ENCODE results near the gene ADGRV1.

ADGRV1 gene

DNA sequence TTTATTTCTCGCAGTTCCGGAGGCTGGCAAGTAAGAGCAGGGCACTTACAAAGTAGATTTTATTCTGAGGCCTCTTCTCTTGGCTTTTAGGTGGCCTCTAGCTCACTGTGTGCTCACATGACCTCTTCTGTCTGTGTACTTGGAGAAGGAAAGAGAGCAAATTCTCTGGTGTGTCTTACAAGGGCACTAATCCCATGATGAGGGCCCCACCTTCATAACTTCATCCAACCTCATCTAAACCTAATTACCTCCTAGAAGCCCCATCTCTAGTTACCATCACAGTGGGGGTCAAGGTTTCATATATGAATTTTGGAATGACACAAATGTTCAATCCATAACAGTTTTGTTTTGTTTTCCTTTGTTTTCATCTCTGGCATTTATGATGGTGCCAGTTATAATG, 376.1 kb downstream of the ADGRV1 start:
- no peaks in the 10 kb centered on the region for H3K36me3 ChIP-seq (ENCODE audit: control insufficient read depth, insufficient read depth, low read length, severe bottlenecking)
- no peak overlapping the region for H3K9ac ChIP-seq (ENCODE audit: low read length)
- no peak for DNase-seq (ENCODE audit: low read depth)
- H3K9me3 ChIP-seq (ENCODE audit: control insufficient read depth, low read length), result peaks cover 3% of the 10 kb centered on the region
- H3K27me3 ChIP-seq (replicated peaks; ENCODE audit: control insufficient read depth, insufficient read depth, low read length), result no peaks in the 10 kb centered on the region
- H3K4me1 ChIP-seq (ENCODE audit: control insufficient read depth, insufficient read depth, low read length), result peaks cover 6% of the 10 kb centered on the region
- no peak overlapping the region for H3K4me3 ChIP-seq (ENCODE audit: low read length)

DNA sequence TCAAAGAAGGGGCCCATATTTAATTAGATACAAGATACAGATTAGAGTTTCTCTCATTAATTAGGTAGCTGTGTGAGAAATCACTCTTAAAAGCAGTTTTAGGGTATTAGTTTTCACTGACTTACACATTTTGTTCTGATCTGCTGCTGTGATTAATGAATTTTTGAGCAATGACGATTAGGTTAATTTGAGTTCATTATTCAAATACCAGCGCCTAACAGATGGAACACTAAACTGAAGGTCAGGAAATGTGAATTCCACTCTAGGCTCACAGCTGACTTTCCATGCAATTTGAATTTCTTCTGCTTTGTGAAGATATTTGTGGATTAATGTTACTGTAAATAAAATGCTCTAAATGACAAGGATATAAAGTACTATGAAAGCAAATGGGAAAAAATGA, 380.6 kb downstream of the ADGRV1 start:
- no peak for DNase-seq (ENCODE audit: low read depth)
- Histone ChIP-seq H3K27me3 (replicated peaks; ENCODE audit: control insufficient read depth, insufficient read depth, low read length) (no peaks in the 10 kb centered on the region), H3K4me1 (ENCODE audit: control insufficient read depth, insufficient read depth, low read length) (no peaks in the 10 kb centered on the region), H3K9ac (ENCODE audit: low read length) (no peak overlapping the region), H3K4me3 (ENCODE audit: low read length) (no peak overlapping the region), H3K36me3 (ENCODE audit: control insufficient read depth, insufficient read depth, low read length, severe bottlenecking) (no peaks in the 10 kb centered on the region), H3K9me3 (ENCODE audit: control insufficient read depth, low read length) (peaks cover 3% of the 10 kb centered on the region)

DNA sequence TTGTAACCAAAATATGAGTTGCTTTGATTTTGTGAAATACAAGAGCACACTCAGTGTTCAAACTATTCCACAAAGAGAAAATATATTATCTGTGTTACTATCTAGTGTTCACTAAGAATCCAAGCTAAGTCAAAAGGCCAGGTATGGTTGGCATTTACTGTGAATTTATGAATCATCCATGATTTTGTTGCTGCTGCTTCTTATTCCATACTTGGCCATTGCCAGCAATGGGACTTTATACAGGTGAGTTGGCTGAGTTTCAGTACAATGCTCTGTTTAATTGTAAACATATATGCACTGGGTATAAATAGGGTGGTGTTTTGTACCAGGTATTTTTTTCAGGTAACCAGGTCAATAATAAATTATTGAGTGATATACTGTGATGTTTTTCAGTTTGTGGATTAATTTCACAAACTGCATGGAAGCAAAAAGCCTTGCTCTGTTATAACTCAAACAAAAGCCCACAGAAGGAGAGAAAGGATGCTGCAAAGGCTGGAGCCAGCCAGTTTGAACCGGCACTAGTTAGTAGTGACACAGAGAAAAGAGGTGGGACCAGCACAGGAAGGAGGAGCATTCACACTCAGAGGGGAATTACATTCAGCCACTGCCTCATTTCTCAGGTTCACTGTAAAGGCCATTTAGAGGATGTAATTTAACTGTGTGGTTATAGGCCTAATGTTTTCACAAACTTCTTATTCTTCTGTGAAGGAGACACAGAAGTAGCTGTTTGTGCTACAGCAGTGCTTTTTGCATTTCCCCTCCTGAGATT, 381.8 kb downstream of the ADGRV1 start:
- H3K36me3 ChIP-seq (ENCODE audit: control insufficient read depth, insufficient read depth, low read length, severe bottlenecking), result no peaks in the 10 kb centered on the region
- no peaks in the 10 kb centered on the region for H3K27me3 ChIP-seq (replicated peaks; ENCODE audit: control insufficient read depth, insufficient read depth, low read length)
- DNase-seq (ENCODE audit: low read depth), result peak; percentile 51
- no peaks in the 10 kb centered on the region for H3K4me1 ChIP-seq (ENCODE audit: control insufficient read depth, insufficient read depth, low read length)
- no peak overlapping the region for H3K9ac ChIP-seq (ENCODE audit: low read length)
- no peak overlapping the region for H3K4me3 ChIP-seq (ENCODE audit: low read length)
- H3K9me3 ChIP-seq (ENCODE audit: control insufficient read depth, low read length), result no peaks in the 10 kb centered on the region

DNA sequence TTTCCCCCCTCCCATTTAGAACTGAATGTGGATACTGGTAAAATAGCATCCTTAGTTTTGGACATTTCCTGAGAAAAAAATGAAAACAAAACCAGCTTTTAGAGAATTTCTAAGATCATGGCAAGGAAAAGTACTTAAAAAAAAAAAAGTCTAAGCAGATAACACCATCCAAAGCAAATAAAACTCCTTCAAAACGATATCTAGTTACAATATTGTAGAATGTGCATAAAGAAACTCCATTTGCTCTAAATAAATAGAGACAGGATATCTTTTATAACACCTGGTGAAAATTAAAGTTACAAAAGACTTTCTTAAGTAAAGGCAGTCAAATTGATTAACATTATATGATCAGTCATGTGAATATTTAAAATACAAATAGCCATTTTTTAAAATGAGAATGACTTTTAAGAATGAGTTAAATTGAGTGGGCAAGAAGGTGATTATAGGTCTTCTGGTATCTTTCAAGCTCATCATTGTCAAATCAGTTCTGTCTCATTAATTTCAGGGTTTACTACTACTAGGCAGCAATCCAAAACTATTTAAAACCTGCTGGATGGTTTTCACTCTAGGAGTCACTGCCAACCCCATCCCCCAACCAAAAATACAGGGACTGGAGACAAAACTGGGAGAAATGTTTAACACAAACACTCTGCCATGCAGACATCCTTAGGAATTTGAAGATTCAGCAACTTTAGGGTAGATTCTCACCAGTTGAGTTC, 382.6 kb downstream of the ADGRV1 start:
- Histone ChIP-seq H3K36me3 (ENCODE audit: control insufficient read depth, insufficient read depth, low read length, severe bottlenecking) (no peaks in the 10 kb centered on the region), H3K9ac (ENCODE audit: low read length) (no peak overlapping the region), H3K9me3 (ENCODE audit: control insufficient read depth, low read length) (no peaks in the 10 kb centered on the region), H3K4me1 (ENCODE audit: control insufficient read depth, insufficient read depth, low read length) (no peaks in the 10 kb centered on the region), H3K4me3 (ENCODE audit: low read length) (no peak overlapping the region), H3K27me3 (replicated peaks; ENCODE audit: control insufficient read depth, insufficient read depth, low read length) (no peaks in the 10 kb centered on the region)
- no peak for DNase-seq (ENCODE audit: low read depth)

DNA sequence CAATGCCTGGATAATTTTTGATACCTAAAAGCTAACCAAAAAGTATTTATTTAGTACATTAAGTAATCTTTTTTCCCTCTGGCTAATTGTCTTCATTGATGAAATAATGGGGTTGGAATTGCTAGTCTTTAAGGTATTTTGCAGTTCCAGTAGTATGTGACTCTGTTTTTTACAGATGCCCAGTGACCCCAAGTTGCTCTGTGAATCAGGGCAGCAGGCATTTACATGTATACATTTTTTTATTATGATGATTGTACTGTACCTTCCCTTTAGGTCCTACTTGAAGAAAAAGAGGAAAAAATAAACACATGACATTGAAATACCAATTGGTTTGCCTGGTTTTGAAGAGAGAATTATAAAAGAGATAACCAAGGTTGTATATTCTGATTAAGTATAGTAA, 385.5 kb downstream of the ADGRV1 start:
- Histone ChIP-seq H3K4me1 (ENCODE audit: control insufficient read depth, insufficient read depth, low read length) (no peaks in the 10 kb centered on the region), H3K4me3 (ENCODE audit: low read length) (no peak overlapping the region), H3K9me3 (ENCODE audit: control insufficient read depth, low read length) (no peaks in the 10 kb centered on the region)

DNA sequence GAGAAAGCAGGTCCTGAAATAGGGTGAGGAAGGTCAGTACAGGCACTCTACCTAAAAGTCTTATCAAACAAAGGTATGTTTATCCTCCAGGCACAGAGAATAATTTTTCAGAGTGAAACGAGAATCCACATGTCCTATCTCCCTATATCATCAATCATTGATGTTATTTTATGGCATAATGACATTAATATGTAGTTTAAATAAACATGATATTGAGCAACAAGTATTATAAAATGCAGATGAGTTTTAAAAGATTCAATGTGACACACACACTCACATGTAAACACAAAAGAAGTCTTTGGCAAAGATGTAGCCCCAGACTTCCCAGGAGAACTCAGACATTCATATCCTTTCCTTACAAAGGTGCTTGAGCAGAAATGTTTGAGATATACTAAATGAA, 389.1 kb downstream of the ADGRV1 start:
- H3K9ac ChIP-seq (ENCODE audit: low read length), result no peak overlapping the region
- H3K36me3 ChIP-seq (ENCODE audit: control insufficient read depth, insufficient read depth, low read length, severe bottlenecking), result no peaks in the 10 kb centered on the region
- H3K4me1 ChIP-seq (ENCODE audit: control insufficient read depth, insufficient read depth, low read length), result no peaks in the 10 kb centered on the region
- no peaks in the 10 kb centered on the region for H3K27me3 ChIP-seq (replicated peaks; ENCODE audit: control insufficient read depth, insufficient read depth, low read length)
- H3K4me3 ChIP-seq (ENCODE audit: low read length), result no peak overlapping the region
- no peaks in the 10 kb centered on the region for H3K9me3 ChIP-seq (ENCODE audit: control insufficient read depth, low read length)
- DNase-seq (ENCODE audit: low read depth), result no peak

More for the DNA sequence above, 385.5 kb downstream of the ADGRV1 start:
- no peaks in the 10 kb centered on the region for H3K27me3 ChIP-seq (replicated peaks; ENCODE audit: control insufficient read depth, insufficient read depth, low read length)
- peak; percentile 47 for DNase-seq (ENCODE audit: low read depth)
- no peak overlapping the region for H3K9ac ChIP-seq (ENCODE audit: low read length)
- no peaks in the 10 kb centered on the region for H3K36me3 ChIP-seq (ENCODE audit: control insufficient read depth, insufficient read depth, low read length, severe bottlenecking)

DNA sequence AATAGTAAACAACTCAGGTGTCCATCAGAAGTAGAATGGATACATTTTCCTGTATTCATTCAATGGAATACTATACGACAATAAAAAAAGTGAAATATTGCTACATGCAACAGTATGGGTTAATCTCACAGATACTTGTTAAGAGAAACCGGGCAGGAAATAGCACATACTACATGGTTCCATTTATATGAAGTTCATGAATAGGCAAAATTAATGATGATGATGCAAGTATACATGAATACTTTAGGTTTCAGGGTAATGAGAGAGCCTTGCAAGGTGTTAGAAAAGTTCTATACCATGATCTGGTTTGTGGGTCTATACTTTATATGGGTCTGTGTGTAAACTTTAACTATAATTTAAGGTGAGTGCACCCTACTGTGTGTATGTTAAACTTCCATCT, 390.4 kb downstream of the ADGRV1 start:
- DNase-seq (ENCODE audit: low read depth), result no peak
- no peaks in the 10 kb centered on the region for H3K9me3 ChIP-seq (ENCODE audit: control insufficient read depth, low read length)

DNA sequence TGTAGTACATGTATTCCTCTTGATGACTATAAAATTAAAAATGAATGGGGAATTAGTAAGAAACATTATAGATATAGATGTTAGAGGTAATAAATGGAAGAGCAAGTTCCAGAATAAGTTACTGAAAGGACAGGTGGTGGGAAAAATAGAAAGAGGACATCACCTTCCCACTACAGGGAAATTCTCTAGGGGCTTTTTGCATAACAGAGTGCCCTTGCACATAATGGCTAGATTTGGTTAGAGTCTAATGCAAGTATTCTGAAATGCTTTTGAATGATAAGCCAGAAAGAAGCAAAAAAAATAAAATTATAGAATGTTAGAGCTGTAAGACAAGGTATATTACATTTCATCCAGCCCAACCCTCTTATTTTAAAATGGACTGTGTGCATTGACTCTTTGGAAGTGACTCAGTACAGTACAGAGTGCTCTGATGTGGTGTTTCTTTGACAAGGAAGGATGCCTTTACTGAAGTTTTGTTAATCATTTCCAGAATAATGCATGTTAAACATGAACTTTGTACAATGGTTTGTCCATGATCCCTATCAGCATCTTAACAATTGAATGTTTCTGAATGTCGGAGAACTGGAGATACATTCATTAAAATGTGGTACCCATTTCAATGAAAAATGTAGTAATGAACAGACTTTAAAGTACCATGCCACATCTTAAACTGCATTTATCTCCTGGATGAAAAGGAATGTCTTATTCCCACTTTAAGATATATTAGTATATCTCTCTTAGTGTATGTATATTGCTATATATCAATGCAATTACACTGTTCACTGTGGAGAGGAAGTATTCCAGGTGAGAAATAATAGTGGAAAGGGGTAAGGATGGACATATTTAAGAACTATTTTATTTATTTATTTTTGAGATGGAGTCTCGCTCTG, 391.1 kb downstream of the ADGRV1 start:
- no peaks in the 10 kb centered on the region for H3K27me3 ChIP-seq (replicated peaks; ENCODE audit: control insufficient read depth, insufficient read depth, low read length)
- no peaks in the 10 kb centered on the region for H3K4me1 ChIP-seq (ENCODE audit: control insufficient read depth, insufficient read depth, low read length)
- H3K36me3 ChIP-seq (ENCODE audit: control insufficient read depth, insufficient read depth, low read length, severe bottlenecking), result no peaks in the 10 kb centered on the region
- no peak overlapping the region for H3K9ac ChIP-seq (ENCODE audit: low read length)
- H3K4me3 ChIP-seq (ENCODE audit: low read length), result no peak overlapping the region
- no peaks in the 10 kb centered on the region for H3K9me3 ChIP-seq (ENCODE audit: control insufficient read depth, low read length)
- no peak for DNase-seq (ENCODE audit: low read depth)

More for the DNA sequence above, 390.4 kb downstream of the ADGRV1 start:
- no peaks in the 10 kb centered on the region for H3K4me1 ChIP-seq (ENCODE audit: control insufficient read depth, insufficient read depth, low read length)
- H3K27me3 ChIP-seq (replicated peaks; ENCODE audit: control insufficient read depth, insufficient read depth, low read length), result no peaks in the 10 kb centered on the region
- H3K9ac ChIP-seq (ENCODE audit: low read length), result no peak overlapping the region
- no peaks in the 10 kb centered on the region for H3K36me3 ChIP-seq (ENCODE audit: control insufficient read depth, insufficient read depth, low read length, severe bottlenecking)
- H3K4me3 ChIP-seq (ENCODE audit: low read length), result no peak overlapping the region

DNA sequence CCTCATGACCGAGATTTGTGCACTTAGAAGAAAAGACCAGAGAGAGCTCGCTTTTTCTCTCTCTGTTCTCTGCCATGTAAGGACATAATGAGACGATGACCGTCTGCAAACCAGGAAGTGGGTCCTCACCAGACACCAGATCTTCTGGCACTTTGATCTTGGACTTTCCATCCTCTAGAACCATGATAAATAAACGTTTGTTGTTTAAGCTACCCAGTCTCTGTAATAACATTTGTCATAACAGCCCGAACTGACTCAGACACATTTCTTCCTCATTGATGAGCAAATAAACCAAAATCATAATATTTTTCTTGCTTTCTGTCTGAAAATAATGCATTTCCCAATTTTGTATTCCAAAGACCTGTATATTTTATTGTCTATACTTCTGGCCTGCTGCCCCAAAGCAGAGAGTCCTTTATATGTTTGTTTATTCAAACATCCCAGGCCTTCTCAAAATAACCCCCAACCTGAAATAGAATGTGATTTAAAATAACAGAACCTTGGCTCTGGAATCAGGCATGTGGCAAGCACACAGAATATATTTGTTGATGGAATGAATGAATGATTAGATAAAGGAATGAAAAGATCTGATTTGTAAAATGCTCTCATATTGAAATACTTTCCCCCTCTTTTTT, 396.5 kb downstream of the ADGRV1 start:
- Histone ChIP-seq H3K27me3 (replicated peaks; ENCODE audit: control insufficient read depth, insufficient read depth, low read length) (no peaks in the 10 kb centered on the region), H3K4me3 (ENCODE audit: low read length) (no peak overlapping the region), H3K9me3 (ENCODE audit: control insufficient read depth, low read length) (no peaks in the 10 kb centered on the region), H3K36me3 (ENCODE audit: control insufficient read depth, insufficient read depth, low read length, severe bottlenecking) (no peaks in the 10 kb centered on the region), H3K4me1 (ENCODE audit: control insufficient read depth, insufficient read depth, low read length) (no peaks in the 10 kb centered on the region), H3K9ac (ENCODE audit: low read length) (no peak overlapping the region)
- no peak for DNase-seq (ENCODE audit: low read depth)

DNA sequence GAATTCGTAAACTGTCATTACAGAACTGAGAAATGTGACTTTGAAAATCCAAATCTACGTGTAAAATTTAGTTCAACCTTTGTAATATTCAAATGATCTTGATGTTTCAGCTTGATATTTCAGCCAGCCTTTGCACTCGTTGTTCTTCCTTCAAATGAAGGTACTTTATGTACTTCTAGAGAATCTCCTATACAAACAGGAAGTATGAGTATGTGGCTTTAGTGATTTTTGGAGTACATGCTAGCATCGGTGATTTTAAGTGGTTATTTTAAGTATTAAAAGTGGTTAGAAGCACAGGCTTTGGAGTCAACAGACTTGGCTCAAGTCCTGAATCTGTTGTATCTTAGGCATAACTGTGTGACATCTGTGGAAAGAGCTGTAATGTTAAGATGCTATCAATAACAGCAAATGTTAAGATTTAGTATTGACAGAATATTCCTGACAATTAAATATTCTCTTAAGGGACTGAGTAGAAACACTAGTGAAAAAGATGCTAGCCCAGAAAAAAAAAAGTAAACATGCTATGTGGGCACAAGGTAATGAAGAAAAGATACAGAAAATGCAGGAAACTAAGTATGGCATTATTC, 398.0 kb downstream of the ADGRV1 start:
- Histone ChIP-seq H3K36me3 (ENCODE audit: control insufficient read depth, insufficient read depth, low read length, severe bottlenecking) (no peaks in the 10 kb centered on the region), H3K27me3 (replicated peaks; ENCODE audit: control insufficient read depth, insufficient read depth, low read length) (no peaks in the 10 kb centered on the region), H3K9ac (ENCODE audit: low read length) (no peak overlapping the region), H3K4me1 (ENCODE audit: control insufficient read depth, insufficient read depth, low read length) (no peaks in the 10 kb centered on the region), H3K4me3 (ENCODE audit: low read length) (no peak overlapping the region), H3K9me3 (ENCODE audit: control insufficient read depth, low read length) (no peaks in the 10 kb centered on the region)
- DNase-seq (ENCODE audit: low read depth), result peak; percentile 15

All from adipocyte (in vitro differentiated cells).